Measurements from ENCODE around the gene ADARB1. TPM values are rescaled to one million over a fixed set of nuclear protein-coding genes. Genes with fewer than 3 reads are reported as not detected.

Gene ADARB1
- total RNA-seq, 1 experiment from 2014 or later = 12.1 TPM

DNA sequence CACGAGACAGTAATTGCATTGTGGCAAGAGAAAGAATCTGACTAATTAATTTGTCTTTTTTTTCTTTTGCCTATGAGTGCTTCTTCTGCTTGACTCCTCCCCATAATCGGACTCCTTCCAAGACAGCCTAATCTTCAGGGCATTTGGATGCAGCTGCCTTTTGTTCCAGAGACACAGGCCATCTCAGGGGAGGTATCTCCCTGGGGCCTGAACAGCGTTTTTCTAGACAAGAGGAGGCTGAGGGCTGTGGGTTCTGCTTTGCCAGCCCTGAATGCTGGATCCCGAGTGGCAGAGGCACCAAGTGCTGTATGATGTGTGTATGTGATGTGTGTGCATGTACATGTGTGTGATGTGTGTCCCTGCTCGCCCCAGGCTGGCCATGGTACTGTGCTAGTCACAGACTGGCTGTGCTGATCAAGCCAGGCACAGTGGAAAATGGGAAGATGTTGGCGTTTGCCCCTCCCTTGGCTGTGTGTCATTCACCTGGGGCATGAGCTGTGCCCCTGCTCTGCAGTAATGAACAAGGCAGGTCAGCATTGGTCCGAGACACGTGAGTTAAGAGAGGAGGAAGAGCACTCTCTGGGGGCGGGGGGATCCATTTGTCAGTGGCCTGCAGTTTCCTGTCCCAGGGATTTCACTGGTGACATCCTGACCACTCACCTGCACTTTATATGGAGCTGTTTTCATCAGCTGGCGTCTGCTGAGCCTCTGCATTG is 77.2 kb downstream of the ADARB1 start:
- no TSS peak for BruUV-seq (replicated peaks)
- Histone ChIP-seq H3F3A (ENCODE audit: insufficient read depth, low read depth) (no peaks in the 10 kb centered on the region), H4K20me1 (ENCODE audit: insufficient read depth) (no peaks in the 10 kb centered on the region), H3K4me1 (replicated peaks; ENCODE audit: insufficient read depth) (no peaks in the 10 kb centered on the region), H3K36me3 (ENCODE audit: low read depth) (no peaks in the 10 kb centered on the region), H3K27me3 (ENCODE audit: insufficient read depth, low read depth) (no peaks in the 10 kb centered on the region), H3K9me3 (ENCODE audit: insufficient read depth, low read depth) (no peaks in the 10 kb centered on the region), H3K4me3 (no peak overlapping the region), H3K9me2 (ENCODE audit: insufficient read depth) (no peaks in the 10 kb centered on the region), H3K79me2 (ENCODE audit: low read depth) (no peaks in the 10 kb centered on the region), H3K27ac (no peak overlapping the region), H2AFZ (no peak overlapping the region), H3K4me2 (no peak overlapping the region)
- intact Hi-C loops (cut with micrococcal nuclease; ENCODE audit: unreplicated experiment) = no loop called here
- POLR2A ChIA-PET (ENCODE audit: unreplicated experiment) = no interaction called here
- TF ChIP-seq, protein P1, sequence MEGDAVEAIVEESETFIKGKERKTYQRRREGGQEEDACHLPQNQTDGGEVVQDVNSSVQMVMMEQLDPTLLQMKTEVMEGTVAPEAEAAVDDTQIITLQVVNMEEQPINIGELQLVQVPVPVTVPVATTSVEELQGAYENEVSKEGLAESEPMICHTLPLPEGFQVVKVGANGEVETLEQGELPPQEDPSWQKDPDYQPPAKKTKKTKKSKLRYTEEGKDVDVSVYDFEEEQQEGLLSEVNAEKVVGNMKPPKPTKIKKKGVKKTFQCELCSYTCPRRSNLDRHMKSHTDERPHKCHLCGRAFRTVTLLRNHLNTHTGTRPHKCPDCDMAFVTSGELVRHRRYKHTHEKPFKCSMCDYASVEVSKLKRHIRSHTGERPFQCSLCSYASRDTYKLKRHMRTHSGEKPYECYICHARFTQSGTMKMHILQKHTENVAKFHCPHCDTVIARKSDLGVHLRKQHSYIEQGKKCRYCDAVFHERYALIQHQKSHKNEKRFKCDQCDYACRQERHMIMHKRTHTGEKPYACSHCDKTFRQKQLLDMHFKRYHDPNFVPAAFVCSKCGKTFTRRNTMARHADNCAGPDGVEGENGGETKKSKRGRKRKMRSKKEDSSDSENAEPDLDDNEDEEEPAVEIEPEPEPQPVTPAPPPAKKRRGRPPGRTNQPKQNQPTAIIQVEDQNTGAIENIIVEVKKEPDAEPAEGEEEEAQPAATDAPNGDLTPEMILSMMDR (conservative IDR thresholded peaks at IDR 0.05) = no peak
- TF ChIP-seq EZH2 (IDR thresholded peaks at IDR 0.05; ENCODE audit: low read depth) = no peak
- no peak for DNase-seq
- CTCF ChIA-PET = no interaction called here

DNA sequence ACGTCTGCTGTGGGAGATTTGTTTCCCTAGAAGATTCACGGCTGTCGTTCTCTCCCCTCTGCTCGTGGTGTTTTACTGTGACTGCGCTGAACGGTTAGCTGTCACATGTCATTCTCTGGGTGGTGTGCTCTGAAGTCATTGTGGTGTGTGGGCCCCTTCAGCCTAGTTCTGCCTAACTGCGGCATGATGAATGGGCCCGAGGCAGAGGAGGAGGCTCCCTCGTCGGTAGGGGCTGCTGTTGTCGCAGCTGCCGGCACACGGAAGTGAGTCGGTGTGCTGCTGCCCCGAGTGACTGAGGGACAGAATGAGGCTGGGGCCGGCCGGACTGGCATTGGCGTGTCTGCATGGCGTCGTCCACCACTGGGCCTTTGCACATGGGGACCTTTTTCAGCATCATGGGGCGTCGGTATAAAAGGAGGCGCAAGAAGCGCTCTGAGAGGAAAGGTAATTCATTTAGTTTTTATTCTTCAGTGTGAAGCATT is 77.9 kb downstream of the ADARB1 start:
- Histone ChIP-seq H3K4me2 (no peak overlapping the region), H2AFZ (no peak overlapping the region), H4K20me1 (ENCODE audit: insufficient read depth) (no peaks in the 10 kb centered on the region), H3K27me3 (ENCODE audit: insufficient read depth, low read depth) (no peaks in the 10 kb centered on the region), H3K9me3 (ENCODE audit: insufficient read depth, low read depth) (no peaks in the 10 kb centered on the region), H3K4me1 (replicated peaks; ENCODE audit: insufficient read depth) (no peaks in the 10 kb centered on the region), H3K27ac (no peak overlapping the region), H3K36me3 (ENCODE audit: low read depth) (no peaks in the 10 kb centered on the region), H3F3A (ENCODE audit: insufficient read depth, low read depth) (no peaks in the 10 kb centered on the region), H3K9me2 (ENCODE audit: insufficient read depth) (no peaks in the 10 kb centered on the region), H3K79me2 (ENCODE audit: low read depth) (no peaks in the 10 kb centered on the region), H3K4me3 (no peak overlapping the region)
- CTCF ChIA-PET = no interaction called here
- BruUV-seq (replicated peaks) = no TSS peak
- intact Hi-C loops (cut with micrococcal nuclease; ENCODE audit: unreplicated experiment) = no loop called here
- DNase-seq = no peak
- POLR2A ChIA-PET (ENCODE audit: unreplicated experiment) = no interaction called here
- TF ChIP-seq EZH2 (IDR thresholded peaks at IDR 0.05; ENCODE audit: low read depth) = no peak
- TF ChIP-seq, protein P1 (conservative IDR thresholded peaks at IDR 0.05) = no peak

DNA sequence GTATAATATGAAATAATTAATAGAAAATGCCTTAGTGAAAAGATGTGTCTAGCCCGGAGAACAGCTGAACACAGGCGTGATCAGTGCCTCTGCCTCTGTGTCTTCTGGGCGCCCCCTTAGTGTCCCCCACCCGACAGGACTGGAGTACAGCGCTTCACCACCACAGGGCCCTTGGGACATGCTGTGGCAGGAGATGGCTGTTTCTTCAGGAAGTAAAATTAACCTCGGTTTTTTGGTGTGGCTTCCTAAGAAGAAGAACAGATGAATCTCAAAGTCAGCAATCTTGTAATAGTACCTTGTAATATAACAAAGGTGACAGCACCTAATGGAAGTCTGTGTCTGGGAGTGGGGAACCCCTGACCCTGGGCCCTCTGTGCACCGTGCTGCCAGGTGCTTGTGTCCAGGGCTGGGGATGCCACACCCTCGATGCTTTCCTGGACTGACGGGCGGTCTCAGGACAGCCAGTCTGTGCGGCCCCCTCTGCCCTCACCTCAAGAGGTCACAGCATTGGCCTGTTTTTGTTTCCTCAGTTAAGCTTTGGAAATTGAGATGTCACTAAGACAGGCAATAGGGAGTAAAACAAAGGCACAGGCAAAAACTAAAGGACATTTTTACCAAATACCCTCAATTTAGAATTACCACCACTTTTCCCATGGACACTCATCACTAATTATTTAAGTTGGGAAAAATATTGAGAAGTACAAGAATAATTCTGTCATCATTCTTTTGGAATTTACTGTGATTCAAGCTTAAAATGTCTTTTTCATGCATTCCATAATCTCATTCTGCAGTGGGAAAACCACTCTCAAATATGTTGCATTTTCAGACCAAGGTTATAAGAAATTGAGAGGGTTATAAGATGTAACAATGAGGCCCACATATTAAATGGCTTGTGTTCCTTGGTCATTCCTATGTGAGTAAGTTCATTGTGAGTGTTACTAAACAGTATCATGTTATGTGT is 79.3 kb downstream of the ADARB1 start:
- H3K9me3 ChIP-seq (ENCODE audit: insufficient read depth, low read depth) = no peaks in the 10 kb centered on the region
- no peak overlapping the region for H3K4me2 ChIP-seq
- no peak overlapping the region for H3K4me3 ChIP-seq
- H3K27ac ChIP-seq = no peak overlapping the region
- no peaks in the 10 kb centered on the region for H3K36me3 ChIP-seq (ENCODE audit: low read depth)
- TF ChIP-seq, protein P1 (conservative IDR thresholded peaks at IDR 0.05) = no peak
- TF ChIP-seq EZH2 (IDR thresholded peaks at IDR 0.05; ENCODE audit: low read depth) = no peak
- no peaks in the 10 kb centered on the region for H4K20me1 ChIP-seq (ENCODE audit: insufficient read depth)
- ChIA-PET POLR2A (ENCODE audit: unreplicated experiment) (no interaction called here), CTCF (no interaction called here)
- no peaks in the 10 kb centered on the region for H3K79me2 ChIP-seq (ENCODE audit: low read depth)
- no peak overlapping the region for H2AFZ ChIP-seq
- H3K4me1 ChIP-seq (replicated peaks; ENCODE audit: insufficient read depth) = no peaks in the 10 kb centered on the region
- no peaks in the 10 kb centered on the region for H3K27me3 ChIP-seq (ENCODE audit: insufficient read depth, low read depth)
- no peak for DNase-seq
- BruUV-seq (replicated peaks) = no TSS peak
- intact Hi-C loops (cut with micrococcal nuclease; ENCODE audit: unreplicated experiment) = no loop called here
- no peaks in the 10 kb centered on the region for H3F3A ChIP-seq (ENCODE audit: insufficient read depth, low read depth)
- no peaks in the 10 kb centered on the region for H3K9me2 ChIP-seq (ENCODE audit: insufficient read depth)
